ENCODE data around the gene KNSTRN.

The KNSTRN gene

GRCh38 chr15:40379374-40379773 is 3.1 kb upstream of the KNSTRN start:
- Histone ChIP-seq H3K4me1 (ENCODE audit: control insufficient read depth in 5 of 5, insufficient read depth in 5 of 5, low read length in 5 of 5) (peaks cover 6 to 29% (median 24%) of the 10 kb centered on the region in 5 donors), H3K9me3 (ENCODE audit: control insufficient read depth in 5 of 5, low read length in 5 of 5) (no peaks in the 10 kb centered on the region), H3K9ac (ENCODE audit: low read length in 5 of 5) (no peak overlapping the region), H3K27ac (ENCODE audit: low read depth, low read length) (peak overlapping the region; percentile 50), H3K36me3 (ENCODE audit: control insufficient read depth in 5 of 5, insufficient read depth in 5 of 5, low read length in 5 of 5) (no peaks in the 10 kb centered on the region), H3K4me3 (ENCODE audit: low read depth in 1 of 5, low read length in 5 of 5) (no peak overlapping the region), H3K27me3 (ENCODE audit: control insufficient read depth in 5 of 5, insufficient read depth in 4 of 5, low read length in 5 of 5) (no peaks in the 10 kb centered on the region)

GRCh38 chr15:40379853-40380252 is 2.7 kb upstream of the KNSTRN start:
- Histone ChIP-seq H3K9me3 (ENCODE audit: control insufficient read depth in 5 of 5, low read length in 5 of 5) (no peaks in the 10 kb centered on the region), H3K27ac (ENCODE audit: low read depth, low read length) (peak overlapping the region; percentile 50), H3K9ac (ENCODE audit: low read length in 5 of 5) (no peak overlapping the region), H3K4me1 (ENCODE audit: control insufficient read depth in 5 of 5, insufficient read depth in 5 of 5, low read length in 5 of 5) (peaks cover 6 to 29% (median 24%) of the 10 kb centered on the region in 5 donors), H3K36me3 (ENCODE audit: control insufficient read depth in 5 of 5, insufficient read depth in 5 of 5, low read length in 5 of 5) (no peaks in the 10 kb centered on the region), H3K4me3 (ENCODE audit: low read depth in 1 of 5, low read length in 5 of 5) (no peak overlapping the region), H3K27me3 (ENCODE audit: control insufficient read depth in 5 of 5, insufficient read depth in 4 of 5, low read length in 5 of 5) (no peaks in the 10 kb centered on the region)

GRCh38 chr15:40380636-40381035 is 1.9 kb upstream of the KNSTRN start:
- Histone ChIP-seq H3K4me3 (ENCODE audit: low read depth in 1 of 5, low read length in 5 of 5) (no peak overlapping the region), H3K27me3 (ENCODE audit: control insufficient read depth in 5 of 5, insufficient read depth in 4 of 5, low read length in 5 of 5) (no peaks in the 10 kb centered on the region), H3K9ac (ENCODE audit: low read length in 5 of 5) (no peak overlapping the region), H3K36me3 (ENCODE audit: control insufficient read depth in 5 of 5, insufficient read depth in 5 of 5, low read length in 5 of 5) (no peaks in the 10 kb centered on the region), H3K9me3 (ENCODE audit: control insufficient read depth in 5 of 5, low read length in 5 of 5) (no peaks in the 10 kb centered on the region), H3K27ac (ENCODE audit: low read depth, low read length) (peak overlapping the region; percentile 50), H3K4me1 (ENCODE audit: control insufficient read depth in 5 of 5, insufficient read depth in 5 of 5, low read length in 5 of 5) (peaks cover 6 to 29% (median 24%) of the 10 kb centered on the region in 5 donors)

- Histone ChIP-seq H3K4me3 (ENCODE audit: low read depth in 1 of 5, low read length in 5 of 5) (peak overlapping the region in 4 of 5 donors; percentile 88 to 94 (median 88)), H3K9ac (ENCODE audit: low read length in 5 of 5) (no peak overlapping the region), H3K36me3 (ENCODE audit: control insufficient read depth in 5 of 5, insufficient read depth in 5 of 5, low read length in 5 of 5) (peaks cover 3 to 7% (median 6%) of the 10 kb centered on the region in 5 donors), H3K4me1 (ENCODE audit: control insufficient read depth in 5 of 5, insufficient read depth in 5 of 5, low read length in 5 of 5) (peaks cover 6 to 29% (median 24%) of the 10 kb centered on the region in 5 donors), H3K9me3 (ENCODE audit: control insufficient read depth in 5 of 5, low read length in 5 of 5) (no peaks in the 10 kb centered on the region), H3K27me3 (ENCODE audit: control insufficient read depth in 5 of 5, insufficient read depth in 4 of 5, low read length in 5 of 5) (no peaks in the 10 kb centered on the region), H3K27ac (ENCODE audit: low read depth, low read length) (no peak overlapping the region)
Observed at GRCh38 chr15:40381818-40382529, 547 bp upstream of the KNSTRN start.

GRCh38 chr15:40386480-40386879 is 4.0 kb downstream of the KNSTRN start:
- Histone ChIP-seq H3K4me3 (ENCODE audit: low read depth in 1 of 5, low read length in 5 of 5) (no peak overlapping the region), H3K9me3 (ENCODE audit: control insufficient read depth in 5 of 5, low read length in 5 of 5) (no peaks in the 10 kb centered on the region), H3K36me3 (ENCODE audit: control insufficient read depth in 5 of 5, insufficient read depth in 5 of 5, low read length in 5 of 5) (peaks cover 5 to 22% (median 13%) of the 10 kb centered on the region in 5 donors), H3K4me1 (ENCODE audit: control insufficient read depth in 5 of 5, insufficient read depth in 5 of 5, low read length in 5 of 5) (peaks cover 3 to 35% (median 27%) of the 10 kb centered on the region in 5 donors), H3K27me3 (ENCODE audit: control insufficient read depth in 5 of 5, insufficient read depth in 4 of 5, low read length in 5 of 5) (no peaks in the 10 kb centered on the region), H3K9ac (ENCODE audit: low read length in 5 of 5) (no peak overlapping the region), H3K27ac (ENCODE audit: low read depth, low read length) (no peak overlapping the region)

- peaks cover 0 to 21% (median 11%) of the 10 kb centered on the region in 5 donors for H3K4me1 ChIP-seq (ENCODE audit: control insufficient read depth in 5 of 5, insufficient read depth in 5 of 5, low read length in 5 of 5)
- peak overlapping the region; percentile 78 for H3K27ac ChIP-seq (ENCODE audit: low read depth, low read length)
Observed at GRCh38 chr15:40388941-40389823, 6.7 kb downstream of the KNSTRN start.

GRCh38 chr15:40389824-40390595 is 7.5 kb downstream of the KNSTRN start:
- H3K4me3 ChIP-seq (ENCODE audit: low read depth in 1 of 5, low read length in 5 of 5): no peak overlapping the region
- peaks cover 0 to 21% (median 11%) of the 10 kb centered on the region in 5 donors for H3K4me1 ChIP-seq (ENCODE audit: control insufficient read depth in 5 of 5, insufficient read depth in 5 of 5, low read length in 5 of 5)
- H3K9ac ChIP-seq (ENCODE audit: low read length in 5 of 5): no peak overlapping the region
- H3K27ac ChIP-seq (ENCODE audit: low read depth, low read length): peak overlapping the region; percentile 78
- no peaks in the 10 kb centered on the region for H3K9me3 ChIP-seq (ENCODE audit: control insufficient read depth in 5 of 5, low read length in 5 of 5)
- H3K36me3 ChIP-seq (ENCODE audit: control insufficient read depth in 5 of 5, insufficient read depth in 5 of 5, low read length in 5 of 5): peaks cover 16 to 35% (median 26%) of the 10 kb centered on the region in 5 donors
- no peaks in the 10 kb centered on the region for H3K27me3 ChIP-seq (ENCODE audit: control insufficient read depth in 5 of 5, insufficient read depth in 4 of 5, low read length in 5 of 5)

More at GRCh38 chr15:40388941-40389823, 6.7 kb downstream of the KNSTRN start:
- no peaks in the 10 kb centered on the region for H3K27me3 ChIP-seq (ENCODE audit: control insufficient read depth in 5 of 5, insufficient read depth in 4 of 5, low read length in 5 of 5)
- H3K9me3 ChIP-seq (ENCODE audit: control insufficient read depth in 5 of 5, low read length in 5 of 5): no peaks in the 10 kb centered on the region
- H3K9ac ChIP-seq (ENCODE audit: low read length in 5 of 5): peak overlapping the region in 1 of 5 donors; percentile 40
- H3K4me3 ChIP-seq (ENCODE audit: low read depth in 1 of 5, low read length in 5 of 5): no peak overlapping the region
- H3K36me3 ChIP-seq (ENCODE audit: control insufficient read depth in 5 of 5, insufficient read depth in 5 of 5, low read length in 5 of 5): peaks cover 16 to 35% (median 26%) of the 10 kb centered on the region in 5 donors

- peaks cover 11 to 22% (median 17%) of the 10 kb centered on the region in 5 donors for H3K36me3 ChIP-seq (ENCODE audit: control insufficient read depth in 5 of 5, insufficient read depth in 5 of 5, low read length in 5 of 5)
- H3K27ac ChIP-seq (ENCODE audit: low read depth, low read length): no peak overlapping the region
- H3K9ac ChIP-seq (ENCODE audit: low read length in 5 of 5): no peak overlapping the region
- H3K4me3 ChIP-seq (ENCODE audit: low read depth in 1 of 5, low read length in 5 of 5): no peak overlapping the region
- no peaks in the 10 kb centered on the region for H3K9me3 ChIP-seq (ENCODE audit: control insufficient read depth in 5 of 5, low read length in 5 of 5)
- no peaks in the 10 kb centered on the region for H3K27me3 ChIP-seq (ENCODE audit: control insufficient read depth in 5 of 5, insufficient read depth in 4 of 5, low read length in 5 of 5)
- peaks cover 0 to 21% (median 14%) of the 10 kb centered on the region in 5 donors for H3K4me1 ChIP-seq (ENCODE audit: control insufficient read depth in 5 of 5, insufficient read depth in 5 of 5, low read length in 5 of 5)
Observed at GRCh38 chr15:40392986-40393948, 10.7 kb downstream of the KNSTRN start.

Data from subcutaneous abdominal adipose tissue (tissue), 5 donors.